Activated CD8-positive, alpha-beta memory T cell treated with anti-CD3 and anti-CD28 coated beads for 24 hours (primary cell): ENCODE results near the gene OR3A1.
"Not testable (repeated sequence)": the region's sequence is repeated elsewhere in the genome, so short reads cannot be mapped to it uniquely, and the experiment has no call there.

Experiments used
- DNase-seq: peaks from one replicate; pipeline ENCODE4 v3.0.0-alpha.2; 2020

Gene OR3A1, protein sequence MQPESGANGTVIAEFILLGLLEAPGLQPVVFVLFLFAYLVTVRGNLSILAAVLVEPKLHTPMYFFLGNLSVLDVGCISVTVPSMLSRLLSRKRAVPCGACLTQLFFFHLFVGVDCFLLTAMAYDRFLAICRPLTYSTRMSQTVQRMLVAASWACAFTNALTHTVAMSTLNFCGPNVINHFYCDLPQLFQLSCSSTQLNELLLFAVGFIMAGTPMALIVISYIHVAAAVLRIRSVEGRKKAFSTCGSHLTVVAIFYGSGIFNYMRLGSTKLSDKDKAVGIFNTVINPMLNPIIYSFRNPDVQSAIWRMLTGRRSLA

GRCh38 chr17:3298260-3298659 is at the start of gene OR3A1:
TSS of gene OR3A1 (minus strand) at chr17:3298360. CDS start at chr17:3292582, 5,778 bp downstream.
- no peak for DNase-seq

- DNase-seq: not testable (repeated sequence)
These were observed 44.6 kb upstream of the OR3A1 start for GRCh38 chr17:3342782-3343181.

DNA sequence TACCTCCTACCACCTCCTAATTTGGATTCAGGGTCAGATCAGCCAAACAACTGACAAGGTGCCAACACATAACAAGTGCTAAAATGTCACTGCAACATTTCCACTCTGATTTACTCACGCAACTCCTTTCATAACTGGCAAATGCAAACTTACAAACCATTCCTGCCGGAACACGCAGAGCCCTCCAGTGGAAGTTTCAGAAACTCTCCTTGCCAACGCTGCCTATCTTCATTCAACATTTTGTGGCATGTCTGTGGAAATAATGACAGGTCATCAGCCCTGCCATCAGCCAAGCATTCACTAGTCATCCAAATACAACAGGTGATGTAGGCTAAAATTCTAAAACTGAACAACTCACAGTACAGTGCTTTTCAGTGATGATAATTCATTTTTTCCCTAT is 37.7 kb upstream of the OR3A1 start:
- no peak for DNase-seq

DNA sequence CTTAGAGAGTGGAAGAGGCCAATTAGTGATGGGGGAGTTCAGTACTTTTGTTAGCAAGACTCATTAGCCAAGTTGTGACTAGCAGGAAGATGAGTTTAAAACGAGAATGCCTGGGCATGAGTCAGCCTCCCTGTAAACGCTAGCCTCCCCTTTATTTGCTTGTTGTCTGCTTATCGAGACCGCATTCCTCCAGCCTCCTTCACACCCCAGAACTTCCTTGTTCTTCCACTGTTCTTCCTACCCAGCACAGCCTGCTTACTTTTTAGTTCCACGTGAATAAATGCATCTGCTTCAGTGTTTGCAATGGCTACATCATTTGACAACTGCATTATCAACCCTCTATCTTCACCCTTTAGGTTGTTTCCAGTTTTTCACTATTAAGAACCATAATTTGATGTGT is 20.2 kb upstream of the OR3A1 start:
- DNase-seq: no peak

DNA sequence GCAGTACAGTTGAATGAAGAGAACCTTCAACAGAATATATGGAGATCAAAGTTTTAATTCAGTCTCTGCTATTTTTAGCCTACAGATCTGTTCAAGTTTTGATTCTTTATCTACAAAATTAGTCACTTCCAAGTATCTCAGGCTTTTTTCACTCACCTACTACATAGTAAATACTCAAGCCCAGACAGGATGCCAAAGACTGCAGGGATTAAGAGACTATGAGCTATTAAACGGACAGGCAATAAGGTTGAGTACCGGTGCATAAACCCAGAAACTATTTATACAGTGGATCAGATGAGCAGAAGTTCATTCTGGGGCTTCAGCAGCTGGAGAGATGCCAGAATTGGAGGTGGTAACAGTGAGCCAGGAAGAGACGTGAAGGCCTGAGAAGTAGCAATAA is 18.7 kb upstream of the OR3A1 start:
- no peak for DNase-seq

GRCh38 chr17:3308603-3309002 is 10.4 kb upstream of the OR3A1 start:
- no peak for DNase-seq

- no peak for DNase-seq
These were observed 2.5 kb downstream of the OR3A1 start for GRCh38 chr17:3295632-3296031.

- not testable (repeated sequence) for DNase-seq
These were observed 4.6 kb downstream of the OR3A1 start for GRCh38 chr17:3293548-3293947.

DNA sequence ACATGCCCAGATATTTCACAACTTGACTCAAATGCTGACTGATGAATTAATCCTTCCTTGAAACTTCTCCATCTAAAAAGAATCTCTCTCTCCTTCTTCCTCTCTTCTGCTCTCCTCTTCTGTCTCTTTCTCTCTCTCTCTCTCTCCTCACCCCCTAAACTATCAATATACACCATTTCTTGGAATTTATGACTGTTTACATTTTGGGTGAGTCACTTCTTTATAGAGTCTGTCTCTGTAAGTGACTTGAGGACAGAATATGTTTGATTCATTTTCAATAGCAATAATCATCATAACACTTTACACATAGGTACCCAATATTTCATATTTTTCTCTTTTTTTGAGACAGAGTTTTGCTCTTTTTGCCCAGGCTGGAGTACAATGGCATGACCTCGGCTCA is 15.3 kb downstream of the OR3A1 start:
- DNase-seq: no peak

DNA sequence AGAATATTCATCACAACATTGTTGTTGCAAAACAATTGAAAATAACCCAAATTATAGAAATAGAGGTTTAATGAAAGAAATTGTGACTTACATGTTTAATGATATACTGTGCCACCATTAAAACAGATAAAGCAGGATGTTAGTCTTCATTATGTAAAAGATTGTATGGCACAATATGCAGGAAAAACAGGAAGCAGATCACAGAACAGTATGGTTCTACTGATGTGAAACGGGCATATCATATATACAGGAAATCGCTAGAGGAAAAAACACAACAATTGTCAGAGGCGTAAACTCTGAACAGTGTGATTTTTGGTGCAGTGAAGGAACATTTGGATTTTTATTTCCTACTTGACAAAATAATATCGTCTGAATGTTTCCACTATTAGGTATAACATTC is 22.0 kb downstream of the OR3A1 start:
- DNase-seq: no peak

- DNase-seq: no peak
These were observed 26.9 kb downstream of the OR3A1 start for GRCh38 chr17:3271072-3271848.

DNA sequence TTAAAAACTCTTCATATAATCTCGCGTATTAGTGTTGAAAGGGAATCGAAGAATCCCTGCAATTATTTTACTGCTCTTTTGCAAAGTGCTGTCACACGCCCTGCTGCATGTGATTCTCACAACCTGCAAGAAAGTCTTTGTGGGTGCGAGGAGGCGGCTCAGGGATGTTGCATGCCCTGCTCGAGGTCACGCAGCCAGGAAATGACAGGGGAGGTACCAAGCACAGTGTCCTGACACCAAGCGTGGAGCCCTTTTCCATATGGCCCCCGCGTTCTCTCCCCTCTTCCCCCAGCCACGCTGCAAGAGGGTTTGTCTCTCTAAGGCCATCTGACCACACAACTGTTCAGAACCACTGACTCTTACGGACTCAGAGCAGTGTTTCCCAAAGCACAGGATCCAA is 37.6 kb downstream of the OR3A1 start:
- no peak for DNase-seq

DNA sequence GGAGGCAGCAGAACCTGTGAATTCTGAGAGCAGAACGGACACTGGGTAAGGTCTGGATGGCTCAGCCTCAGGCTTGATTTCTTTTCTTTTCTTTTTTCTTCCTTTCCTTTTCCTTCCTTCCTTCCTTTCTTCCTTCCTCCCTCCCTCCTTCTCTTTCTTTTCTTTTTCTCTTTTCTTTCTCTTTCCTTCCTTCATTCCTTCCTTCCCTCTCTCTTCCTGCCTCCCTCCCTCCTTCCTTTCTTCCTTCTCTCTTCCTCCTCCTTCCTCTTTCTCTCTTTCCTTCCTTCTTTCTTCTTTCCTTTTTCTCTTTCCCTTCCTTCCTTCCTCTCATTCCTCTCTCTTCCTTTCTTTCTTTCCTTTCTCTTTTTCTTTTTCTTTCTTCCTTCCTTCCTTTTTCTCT is 38.0 kb downstream of the OR3A1 start:
- DNase-seq: no peak

- no peak for DNase-seq
These were observed 41.6 kb downstream of the OR3A1 start for GRCh38 chr17:3256575-3256974.

DNA sequence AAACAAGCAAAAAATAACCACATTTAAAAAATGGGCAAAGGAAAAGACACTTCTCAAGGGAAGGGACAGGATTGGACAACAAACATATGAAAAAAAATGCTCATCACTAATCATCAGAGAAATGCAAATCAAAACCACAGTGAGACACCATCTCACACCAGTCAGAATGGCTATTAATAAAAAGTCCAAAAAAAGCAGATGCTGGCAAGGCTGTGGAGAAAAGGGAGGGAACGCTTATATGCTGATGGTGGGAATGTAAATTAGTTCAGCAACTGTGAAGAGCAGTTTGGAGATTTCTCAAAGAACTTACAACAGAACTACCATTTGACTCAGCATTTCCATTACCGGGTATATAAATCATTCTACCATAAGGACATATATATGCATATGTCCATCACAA is 49.1 kb downstream of the OR3A1 start:
- DNase-seq: not testable (repeated sequence)

DNA sequence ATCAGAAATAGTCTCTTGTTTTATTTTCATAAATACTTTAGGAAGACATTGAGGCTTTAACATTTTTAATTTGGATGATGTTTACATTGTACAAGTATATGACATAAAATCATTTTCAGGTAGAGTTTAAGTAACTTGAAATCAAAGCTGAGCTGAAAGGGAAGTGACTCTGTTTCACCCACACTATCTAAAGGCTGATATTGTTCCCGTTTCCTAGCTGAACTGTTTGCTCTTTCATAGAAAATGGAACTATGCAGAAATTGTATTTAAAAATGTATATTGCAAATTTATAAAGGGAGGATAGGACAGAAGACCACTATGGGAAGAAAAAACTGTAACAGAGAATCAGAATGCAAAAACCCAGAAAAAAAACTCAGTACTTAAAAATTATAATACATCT is 53.3 kb downstream of the OR3A1 start:
- not testable (repeated sequence) for DNase-seq

DNA sequence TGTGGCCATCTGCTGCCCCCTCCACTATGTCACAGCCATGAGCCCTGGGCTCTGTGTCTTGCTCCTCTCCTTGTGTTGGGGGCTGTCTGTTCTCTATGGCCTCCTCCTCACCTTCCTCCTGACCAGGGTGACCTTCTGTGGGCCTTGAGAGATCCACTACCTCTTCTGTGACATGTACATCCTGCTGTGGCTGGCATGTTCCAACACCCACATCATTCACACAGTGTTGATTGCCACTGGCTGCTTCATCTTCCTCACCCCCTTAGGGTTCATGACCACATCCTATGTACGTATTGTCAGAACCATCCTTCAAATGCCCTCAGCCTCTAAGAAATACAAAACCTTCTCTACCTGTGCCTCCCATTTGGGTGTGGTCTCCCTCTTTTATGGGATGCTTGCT is 57.1 kb downstream of the OR3A1 start:
- not testable (repeated sequence) for DNase-seq
